HepG2 (cell line): ENCODE data around the gene YPEL3. TPM values are rescaled to one million over a fixed set of nuclear protein-coding genes. Genes with fewer than 3 reads are reported as not detected.

Source experiments
- BCL3 ChIP-seq: sonication (generic); formaldehyde crosslinking; IDR thresholded peaks from 2 replicates; pipeline ENCODE4 v1.5.1; 2020; ENCODE audit warnings: mild to moderate bottlenecking, missing genetic modification reagents, moderate library complexity
- CENPX ChIP-seq: sonication (generic); formaldehyde crosslinking; IDR thresholded peaks from 2 replicates; pipeline ENCODE4 v1.9.0; 2021; ENCODE audit warnings: mild to moderate bottlenecking, missing genetic modification reagents, moderate library complexity
- DMAP1 ChIP-seq: IDR thresholded peaks from 2 replicates; pipeline ENCODE4 v1.6.1; 2016
- ELF3 ChIP-seq: IDR thresholded peaks from 2 replicates; pipeline ENCODE4 v1.6.1; 2016; ENCODE audit warnings: missing genetic modification reagents, missing compliant biosample characterization
- GLMP ChIP-seq: sonication (generic); formaldehyde crosslinking; IDR thresholded peaks from 2 replicates; pipeline ENCODE4 v1.9.0; 2021; ENCODE audit warnings: missing genetic modification reagents, mild to moderate bottlenecking, borderline replicate concordance
- KLF12 ChIP-seq: sonication (generic); formaldehyde crosslinking; IDR thresholded peaks from 2 replicates; pipeline ENCODE4 v1.4.0; 2020; ENCODE audit warnings: missing genetic modification reagents, borderline replicate concordance
- KLF13 ChIP-seq: sonication (generic); formaldehyde crosslinking; IDR thresholded peaks from 2 replicates; pipeline ENCODE4 v1.4.0; 2020; ENCODE audit warnings: mild to moderate bottlenecking, missing genetic modification reagents
- MAZ ChIP-seq, 2 experiments: sonication (generic) in 1 of 2; formaldehyde crosslinking in 1 of 2; IDR thresholded peaks; 2 replicates each; pipeline versions ENCODE4 v1.5.0 to v1.6.1; 2012 to 2020; ENCODE audit warnings: low read depth in 2 of 2, mild to moderate bottlenecking in 2 of 2, borderline replicate concordance in 1 of 2, improper control_type of control experiment in 1 of 2, low read length in 1 of 2, missing genetic modification reagents in 1 of 2, moderate library complexity in 1 of 2
- MIER3 ChIP-seq: IDR thresholded peaks from 2 replicates; pipeline ENCODE4 v1.6.1; 2016; ENCODE audit warnings: missing compliant biosample characterization, borderline replicate concordance
- NFKBIZ ChIP-seq: IDR thresholded peaks from 2 replicates; pipeline ENCODE4 v1.6.1; 2018; ENCODE audit warnings: missing genetic modification reagents, missing compliant biosample characterization
- PRMT3 ChIP-seq: sonication (generic); formaldehyde crosslinking; IDR thresholded peaks from 2 replicates; pipeline ENCODE4 v1.8.1; 2022; ENCODE audit warnings: low read depth, mild to moderate bottlenecking, moderate library complexity, missing genetic modification reagents, borderline replicate concordance
- RAD21 ChIP-seq: fragments of 450-650 bp; formaldehyde crosslinking; IDR thresholded peaks from 2 replicates; pipeline ENCODE4 v1.5.0; 2020; ENCODE audit warnings: mild to moderate bottlenecking
- RBFOX2 ChIP-seq: fragments of 200-400 bp; formaldehyde crosslinking; IDR thresholded peaks from 2 replicates; pipeline ENCODE4 v1.6.1; 2017; ENCODE audit warnings: low read depth, mild to moderate bottlenecking, low read length
- RNF2 ChIP-seq: fragments of 450-650 bp; conservative IDR thresholded peaks from 2 replicates; pipeline ENCODE4 v1.6.1; 2016; ENCODE audit warnings: low read depth
- RORA ChIP-seq: sonication (generic); formaldehyde crosslinking; IDR thresholded peaks from 2 replicates; pipeline ENCODE4 v1.5.0; 2020; ENCODE audit warnings: mild to moderate bottlenecking, missing genetic modification reagents, moderate library complexity
- STAT5B ChIP-seq: sonication (generic); formaldehyde crosslinking; IDR thresholded peaks from 2 replicates; pipeline ENCODE4 v1.4.0; 2020; ENCODE audit warnings: missing genetic modification reagents
- TBX3 ChIP-seq: fragments of 450-650 bp; IDR thresholded peaks from 2 replicates; pipeline ENCODE4 v1.6.1; 2017; ENCODE audit warnings: antibody characterized with exemption, mild to moderate bottlenecking, inconsistent platforms, borderline replicate concordance
- TFE3 ChIP-seq: IDR thresholded peaks from 2 replicates; pipeline ENCODE4 v1.6.1; 2016
- THAP11 ChIP-seq: IDR thresholded peaks from 2 replicates; pipeline ENCODE4 v1.6.1; 2016; ENCODE audit warnings: missing biosample characterization, missing genetic modification reagents
- ZFY ChIP-seq: sonication (generic); formaldehyde crosslinking; IDR thresholded peaks from 2 replicates; pipeline ENCODE4 v1.4.0; 2020; ENCODE audit warnings: missing genetic modification reagents
- ZNF180 ChIP-seq: sonication (generic); formaldehyde crosslinking; IDR thresholded peaks from 2 replicates; pipeline ENCODE4 v1.4.0; 2020; ENCODE audit warnings: low read depth, missing genetic modification reagents, borderline replicate concordance
- ZNF225 ChIP-seq: sonication (generic); formaldehyde crosslinking; IDR thresholded peaks from 2 replicates; pipeline ENCODE4 v1.4.0; 2020; ENCODE audit warnings: mild to moderate bottlenecking, missing genetic modification reagents
- ZNF296 ChIP-seq: sonication (generic); formaldehyde crosslinking; conservative IDR thresholded peaks from 2 replicates; pipeline ENCODE4 v1.5.0; 2020; ENCODE audit warnings: mild to moderate bottlenecking, missing genetic modification reagents
- ZNF570 ChIP-seq: sonication (generic); formaldehyde crosslinking; IDR thresholded peaks from 2 replicates; pipeline ENCODE4 v1.4.0; 2020; ENCODE audit warnings: mild to moderate bottlenecking, missing genetic modification reagents, borderline replicate concordance
- ZNF674 ChIP-seq: sonication (generic); formaldehyde crosslinking; IDR thresholded peaks from 2 replicates; pipeline ENCODE4 v1.5.0; 2020; ENCODE audit warnings: low read depth, mild to moderate bottlenecking, missing genetic modification reagents
- ZNF713 ChIP-seq: sonication (generic); formaldehyde crosslinking; IDR thresholded peaks from 2 replicates; pipeline ENCODE4 v1.4.0; 2020; ENCODE audit warnings: mild to moderate bottlenecking, missing genetic modification reagents
- ZNF781 ChIP-seq: sonication (generic); formaldehyde crosslinking; IDR thresholded peaks from 2 replicates; pipeline ENCODE4 v1.5.1; 2020; ENCODE audit warnings: borderline replicate concordance, mild to moderate bottlenecking, missing genetic modification reagents; ENCODE audit errors: not compliant biosample characterization
- polyA plus RNA-seq, 8 experiments: library from polyadenylated mRNA; depleted of rRNA in 3 of 8; stranded (reverse) in 7 of 8; unstranded in 1 of 8; fragments of >200 nt; fragmentation: Illumina TruSeq in 4 of 8; extraction: Trizol in 4 of 8; gene quantifications; 2 replicates each; pipeline versions ENCODE4 v1.2.1 to v1.2.3, GENCODE V29; 2011 to 2016; ENCODE audit warnings: low read depth in 4 of 8, missing spikeins in 1 of 8, mixed read lengths in 1 of 8; ENCODE audit not compliant: insufficient read depth in 1 of 8
- total RNA-seq, 5 experiments: library from RNA; depleted of rRNA; stranded (reverse); fragments of >200 nt; fragmentation: Illumina TruSeq; extraction: Trizol; gene quantifications; 2 replicates each; pipeline ENCODE4 v1.2.3, GENCODE V29; 2016; ENCODE audit warnings: low read depth in 1 of 5

Gene YPEL3
- total and polyA plus RNA-seq, 2 of the 13 experiments (the other 11 are each of a cell fraction or from before 2014, with no cell fraction given) = 5.4 to 47.0 TPM

- TF ChIP-seq BCL3 = peak; percentile 84
- peak; percentile 94 for TF ChIP-seq STAT5B
- TF ChIP-seq ZNF180 (CRISPR knock-in tag) = peak; percentile 74; the same call in 1 of the 2 replicates
- TF ChIP-seq NFKBIZ (CRISPR knock-in tag) = no peak
- no peak for TF ChIP-seq ZNF674
- peak; percentile 52; the same call in 1 of the 2 replicates for TF ChIP-seq RBFOX2
- TF ChIP-seq ZNF570 (CRISPR knock-in tag) = peak; percentile 85; the same call in 1 of the 2 replicates
- TF ChIP-seq TFE3 (CRISPR knock-in tag) = peak; percentile 89
- TF ChIP-seq ZNF225 (CRISPR knock-in tag) = no peak; the same call in none of the 2 replicates
- no peak; the same call in 1 of the 2 replicates for TF ChIP-seq ZNF713 (CRISPR knock-in tag)
- TF ChIP-seq RORA (CRISPR knock-in tag) = no peak
- peak; percentile 80; the same call in 1 of the 2 replicates for TF ChIP-seq DMAP1 (CRISPR knock-in tag)
- peak; percentile 78 for TF ChIP-seq TBX3
- TF ChIP-seq MAZ (IDR thresholded peaks at IDR 0.05; ENCODE audit: borderline replicate concordance, low read depth, low read length) = peak; percentile 54; the same call in 1 of the 2 replicates
- TF ChIP-seq MAZ (CRISPR knock-in tag; IDR thresholded peaks at IDR 0.05; ENCODE audit: low read depth) = peak; percentile 96
- TF ChIP-seq RAD21 (CRISPR knock-in tag) = peak; percentile 61; the same call in 1 of the 2 replicates
- TF ChIP-seq ZNF296 (CRISPR knock-in tag) = peak; percentile 72
- peak; percentile 90 for TF ChIP-seq ELF3 (CRISPR knock-in tag)
- peak; percentile 92 for TF ChIP-seq THAP11
- 0 out of 2 replicates have a peak, but pooled peaks have one; percentile 72 for TF ChIP-seq PRMT3 (CRISPR knock-in tag)
- peak; percentile 89 for TF ChIP-seq ZNF781 (CRISPR knock-in tag)
- TF ChIP-seq RNF2 = peak; percentile 98
- peak; percentile 82 for TF ChIP-seq KLF13
- TF ChIP-seq KLF12 = peak; percentile 95
- peak; percentile 88 for TF ChIP-seq ZFY (CRISPR knock-in tag)
- no peak for TF ChIP-seq GLMP (CRISPR knock-in tag)
- no peak for TF ChIP-seq CENPX (CRISPR knock-in tag)
- peak; percentile 86; the same call in 1 of the 2 replicates for TF ChIP-seq MIER3
These were observed 43.2 kb downstream of the YPEL3 start (continued) for GRCh38 chr16:30052671-30053372.
